GM10248 (cell line): ENCODE results near the gene LRRC51.
A peak's percentile ranks its signal among the peaks of the same experiment; 100 is the strongest.

Source experiments
- CTCF ChIA-PET: fragments of 300-600 bp; sonication (Branson Sonifier 250); formaldehyde crosslinking; extraction: SDS; loops from one replicate; lab custom pipeline; 2021; ENCODE audit warnings: antibody characterized with exemption; lab: Yijun Ruan, JAX
- POLR2A ChIA-PET: fragments of 350-650 bp; sonication (Branson Sonifier 250); formaldehyde crosslinking; extraction: SDS; loops from one replicate; lab custom pipeline; 2020; ENCODE audit warnings: antibody characterized with exemption; lab: Yijun Ruan, JAX
- DNase-seq: peaks from one replicate; pipeline ENCODE4 v3.0.0; 2012; ENCODE audit errors: extremely low spot score
- TF ChIP-seq, protein P1 (sequence below): IDR thresholded peaks from 2 replicates; pipeline ENCODE4 v1.5.1; 2012; ENCODE audit warnings: mild to moderate bottlenecking, low read depth; ENCODE audit errors: extremely low read depth, missing control alignments, control extremely low read depth

The LRRC51 gene

DNA sequence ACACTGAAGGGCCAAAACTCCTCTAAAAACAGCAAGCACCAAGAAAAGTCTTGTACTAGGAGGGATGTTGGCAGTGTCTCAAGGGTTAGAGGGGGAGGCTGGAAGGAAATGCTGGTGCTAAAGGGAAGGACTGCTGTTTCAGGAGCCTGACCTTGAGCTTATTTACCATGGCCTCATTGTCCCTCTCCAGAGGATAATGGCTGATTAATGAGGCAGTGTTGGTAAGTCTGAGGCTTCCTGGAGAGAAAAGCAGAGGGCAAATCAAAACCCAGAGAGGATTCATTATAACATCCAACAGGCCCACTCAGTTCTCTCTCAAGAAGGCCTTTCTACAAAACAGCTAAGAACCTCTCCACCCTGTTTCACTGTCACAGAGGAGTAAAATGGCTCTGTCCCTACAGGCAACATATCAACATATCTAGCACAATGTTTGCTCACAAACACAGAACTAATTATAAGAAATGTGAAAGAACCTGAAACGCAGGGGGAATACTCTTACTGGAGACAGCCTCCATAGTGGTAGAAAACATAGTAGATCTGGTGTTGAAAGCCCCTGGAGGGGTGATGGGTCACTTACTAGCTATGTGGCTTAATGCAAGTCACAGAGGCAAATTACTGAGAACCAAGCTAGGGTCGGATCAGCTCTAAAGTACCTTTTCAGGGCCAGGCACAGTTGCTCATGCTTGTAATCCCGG, 31.7 kb upstream of the LRRC51 start:
- TF ChIP-seq, protein P1, sequence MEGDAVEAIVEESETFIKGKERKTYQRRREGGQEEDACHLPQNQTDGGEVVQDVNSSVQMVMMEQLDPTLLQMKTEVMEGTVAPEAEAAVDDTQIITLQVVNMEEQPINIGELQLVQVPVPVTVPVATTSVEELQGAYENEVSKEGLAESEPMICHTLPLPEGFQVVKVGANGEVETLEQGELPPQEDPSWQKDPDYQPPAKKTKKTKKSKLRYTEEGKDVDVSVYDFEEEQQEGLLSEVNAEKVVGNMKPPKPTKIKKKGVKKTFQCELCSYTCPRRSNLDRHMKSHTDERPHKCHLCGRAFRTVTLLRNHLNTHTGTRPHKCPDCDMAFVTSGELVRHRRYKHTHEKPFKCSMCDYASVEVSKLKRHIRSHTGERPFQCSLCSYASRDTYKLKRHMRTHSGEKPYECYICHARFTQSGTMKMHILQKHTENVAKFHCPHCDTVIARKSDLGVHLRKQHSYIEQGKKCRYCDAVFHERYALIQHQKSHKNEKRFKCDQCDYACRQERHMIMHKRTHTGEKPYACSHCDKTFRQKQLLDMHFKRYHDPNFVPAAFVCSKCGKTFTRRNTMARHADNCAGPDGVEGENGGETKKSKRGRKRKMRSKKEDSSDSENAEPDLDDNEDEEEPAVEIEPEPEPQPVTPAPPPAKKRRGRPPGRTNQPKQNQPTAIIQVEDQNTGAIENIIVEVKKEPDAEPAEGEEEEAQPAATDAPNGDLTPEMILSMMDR: no peak
- DNase-seq: no peak
- POLR2A ChIA-PET: no interaction called here
- CTCF ChIA-PET: interaction anchor here (1.1 to 9.1 kb wide), 9 partner anchors 8 to 42 kb away, joined by 3 to 45 read pairs (median 5); no protein-coding TSS in a partner anchor

- TF ChIP-seq, protein P1: no peak
- ChIA-PET POLR2A (no interaction called here), CTCF (interaction anchor here (0.7 to 6.2 kb wide), 9 partner anchors 9 to 34 kb away, joined by 3 to 23 read pairs (median 4); no protein-coding TSS in a partner anchor)
- DNase-seq: no peak
Observed at GRCh38 chr11:72058416-72059034, 22.1 kb upstream of the LRRC51 start.

DNA sequence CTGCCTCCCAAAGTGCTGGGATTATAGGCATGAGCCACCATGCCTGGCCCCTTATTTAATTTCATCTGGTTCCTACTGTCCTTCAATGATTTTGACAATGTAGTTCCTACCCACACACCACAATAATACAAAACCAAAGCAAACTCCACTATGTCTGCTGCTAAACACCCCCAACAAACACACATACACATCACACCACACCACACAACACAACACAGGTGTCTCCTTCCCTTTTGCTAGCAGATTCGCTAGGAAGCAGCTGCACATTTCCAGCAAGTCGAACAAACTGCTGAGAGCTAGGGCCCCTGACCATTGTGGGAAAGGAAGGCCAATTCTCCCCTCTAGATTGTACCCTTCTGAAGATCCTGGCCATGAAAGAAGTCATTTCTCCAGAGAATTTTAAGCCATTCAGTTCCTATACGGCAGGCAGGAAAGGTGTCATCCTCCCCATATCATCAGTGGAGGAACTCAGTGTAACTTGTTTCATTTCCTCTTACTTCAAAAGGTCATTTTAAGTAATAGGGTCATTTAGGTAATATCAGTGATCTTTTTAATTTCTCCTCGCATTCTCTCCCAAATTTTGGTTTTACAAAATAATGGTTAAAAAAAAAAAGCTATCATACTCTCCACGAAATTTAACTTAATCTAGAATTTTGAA, 18.8 kb upstream of the LRRC51 start:
- peak; percentile 38 for DNase-seq
- TF ChIP-seq, protein P1: no peak
- ChIA-PET POLR2A (no interaction called here), CTCF (interaction anchor here (1.1 to 6.2 kb wide), 9 partner anchors 8 to 83 kb away, joined by 3 to 23 read pairs (median 5); no protein-coding TSS in a partner anchor)

- TF ChIP-seq, protein P1: no peak
- no peak for DNase-seq
- ChIA-PET POLR2A (no interaction called here), CTCF (interaction anchor here (1.0 to 3.8 kb wide), 9 partner anchors 12 to 364 kb away, joined by 3 to 21 read pairs (median 4); no protein-coding TSS in a partner anchor)
Observed at GRCh38 chr11:72066855-72067254, 13.8 kb upstream of the LRRC51 start.

- DNase-seq: no peak
- ChIA-PET POLR2A (no interaction called here), CTCF (interaction anchor here (0.8 to 3.8 kb wide), 10 partner anchors 9 to 364 kb away, joined by 3 to 21 read pairs (median 7); no protein-coding TSS in a partner anchor)
- TF ChIP-seq, protein P1: no peak
Observed at GRCh38 chr11:72067266-72067665, 13.4 kb upstream of the LRRC51 start.

GRCh38 chr11:72067676-72068075, 13.0 kb upstream of the LRRC51 start:
- TF ChIP-seq, protein P1: no peak
- POLR2A ChIA-PET: no interaction called here
- no peak for DNase-seq
- CTCF ChIA-PET: interaction anchor here (0.8 to 3.8 kb wide), 11 partner anchors 9 to 364 kb away, joined by 3 to 21 read pairs (median 7); no protein-coding TSS in a partner anchor
